Peyer's patch (tissue), 4 donors: ENCODE measurements around the gene TSPYL1. TPM values are rescaled to one million over a fixed set of nuclear protein-coding genes. Genes with fewer than 3 reads are reported as not detected.
A peak's percentile ranks its signal among the peaks of the same experiment; 100 is the strongest.

ENCODE experiments used
- DNase-seq, 3 donors: peaks; one replicate each; pipeline ENCODE4 v3.0.0-alpha.2; 2017 to 2019
- H3K27ac ChIP-seq, 4 donors: fragments of 200-600 bp; sonication (generic); one replicate each; pipeline ENCODE4 v1.5.1; 2016 to 2019
- H3K27me3 ChIP-seq, 2 donors: fragments of 200-600 bp; sonication (generic); one replicate each; pipeline ENCODE4 v1.5.1; 2019
- H3K36me3 ChIP-seq, 3 donors: fragments of 200-600 bp; sonication (generic); one replicate each; pipeline ENCODE4 v1.5.1; 2016 to 2019
- H3K4me1 ChIP-seq, 4 donors: fragments of 200-600 bp; sonication (generic); one replicate each; pipeline ENCODE4 v1.5.1; 2016 to 2019
- H3K4me3 ChIP-seq, 4 donors: fragments of 200-600 bp; sonication (generic); 1 replicate in 3 of 4; 2 replicates in 1 of 4; pipeline ENCODE4 v1.5.1; 2016 to 2019; ENCODE audit warnings: mild to moderate bottlenecking in 1 of 4
- H3K9me3 ChIP-seq, 4 donors: fragments of 200-600 bp; sonication (generic); one replicate each; pipeline ENCODE4 v1.5.1; 2016 to 2019; ENCODE audit warnings: mild to moderate bottlenecking in 1 of 4
- CTCF ChIP-seq, 6 experiments: fragments of 450-650 bp in 4 of 6; fragments of 200-600 bp in 2 of 6; sonication (generic) in 1 of 6; IDR thresholded peaks; one replicate each; pipeline ENCODE4 v1.5.1; 2017 to 2019; ENCODE audit warnings: antibody characterized with exemption in 6 of 6, mild to moderate bottlenecking in 3 of 6, moderate library complexity in 1 of 6
- POLR2A ChIP-seq, 2 donors: fragments of 450-650 bp; IDR thresholded peaks; one replicate each; pipeline ENCODE4 v1.5.1; 2017; ENCODE audit warnings: antibody characterized with exemption in 2 of 2, mild to moderate bottlenecking in 2 of 2, moderate library complexity in 2 of 2
- total RNA-seq, 4 donors: library from RNA; depleted of rRNA; stranded (reverse); fragments of >200 nt; gene quantifications; one replicate each; pipeline ENCODE4 v1.1.0, GENCODE V29; 2016

Gene TSPYL1
- total RNA-seq, 4 donors from 2014 or later: 33.0 to 49.6 (median 42.3) TPM

- no peaks in the 10 kb centered on the region for H3K9me3 ChIP-seq
- no peak overlapping the region for H3K4me3 ChIP-seq
- peaks cover 3 to 43% (median 7%) of the 10 kb centered on the region in 4 donors for H3K4me1 ChIP-seq
- no peak for DNase-seq
- TF ChIP-seq CTCF (IDR thresholded peaks at IDR 0.05) (no peak), POLR2A (IDR thresholded peaks at IDR 0.05) (no peak)
- H3K27ac ChIP-seq: peak overlapping the region in 1 of 4 donors; percentile 92
- H3K27me3 ChIP-seq: no peaks in the 10 kb centered on the region
- H3K36me3 ChIP-seq: no peaks in the 10 kb centered on the region
These were observed 24.4 kb downstream of the TSPYL1 start for GRCh38 chr6:116255246-116255800.

- H3K27ac ChIP-seq: peak overlapping the region; percentile 76 to 92 (median 84)
- no peaks in the 10 kb centered on the region for H3K9me3 ChIP-seq
- no peak for DNase-seq
- TF ChIP-seq CTCF (IDR thresholded peaks at IDR 0.05): no peak
- TF ChIP-seq POLR2A (IDR thresholded peaks at IDR 0.05): no peak
- H3K27me3 ChIP-seq: no peaks in the 10 kb centered on the region
- H3K36me3 ChIP-seq: no peaks in the 10 kb centered on the region
- H3K4me1 ChIP-seq: peaks cover 3 to 45% (median 7%) of the 10 kb centered on the region in 4 donors
- peak overlapping the region; percentile 72 to 100 (median 81) for H3K4me3 ChIP-seq
These were observed 25.3 kb downstream of the TSPYL1 start for GRCh38 chr6:116254297-116255056.

- Histone ChIP-seq H3K4me3 (peak within 1 kb of the TSS; percentile 72 to 100 (median 81)), H3K4me1 (peaks cover 3 to 45% (median 7%) of the 10 kb centered on the region in 4 donors), H3K36me3 (no peaks in the 10 kb centered on the region), H3K27me3 (no peaks in the 10 kb centered on the region), H3K9me3 (no peaks in the 10 kb centered on the region), H3K27ac (peak within 1 kb of the TSS; percentile 76 to 92 (median 84))
- peak; percentile 90 to 97 (median 94) for DNase-seq
- TF ChIP-seq POLR2A (IDR thresholded peaks at IDR 0.05) (peak; percentile 38 to 56), CTCF (IDR thresholded peaks at IDR 0.05) (no peak)
These were observed 26.0 kb downstream of the TSPYL1 start, which contains the start of gene TSPYL4 for GRCh38 chr6:116253505-116254296. Gene TSPYL4 (minus strand): TSS chr6:116254075. CDS start chr6:116254008, 67 bp downstream.

GRCh38 chr6:116253188-116253504 is 26.6 kb downstream of the TSPYL1 start:
- Histone ChIP-seq H3K4me3 (peak overlapping the region; percentile 72 to 100 (median 81)), H3K27ac (peak overlapping the region; percentile 76 to 92 (median 84)), H3K36me3 (no peaks in the 10 kb centered on the region), H3K9me3 (no peaks in the 10 kb centered on the region), H3K4me1 (peaks cover 3 to 45% (median 7%) of the 10 kb centered on the region in 4 donors), H3K27me3 (no peaks in the 10 kb centered on the region)
- DNase-seq: no peak
- TF ChIP-seq CTCF (IDR thresholded peaks at IDR 0.05) (no peak), POLR2A (IDR thresholded peaks at IDR 0.05) (no peak)

- H3K9me3 ChIP-seq: no peaks in the 10 kb centered on the region
- DNase-seq: no peak
- TF ChIP-seq CTCF (IDR thresholded peaks at IDR 0.05) (no peak), POLR2A (IDR thresholded peaks at IDR 0.05) (no peak)
- no peaks in the 10 kb centered on the region for H3K36me3 ChIP-seq
- H3K4me3 ChIP-seq: no peak overlapping the region
- peaks cover 3 to 45% (median 7%) of the 10 kb centered on the region in 4 donors for H3K4me1 ChIP-seq
- no peak overlapping the region for H3K27ac ChIP-seq
- no peaks in the 10 kb centered on the region for H3K27me3 ChIP-seq
These were observed 28.0 kb downstream of the TSPYL1 start for GRCh38 chr6:116251568-116252384.
